ENCODE results near the gene RAB31.
"Not testable (repeated sequence)": the region's sequence is repeated elsewhere in the genome, so short reads cannot be mapped to it uniquely, and the experiment has no call there.

The RAB31 gene

GRCh38 chr18:9839211-9839610 is 131.1 kb downstream of the RAB31 start:
- DNase-seq (ENCODE audit: low read depth): no peak

GRCh38 chr18:9839853-9840252 is 131.8 kb downstream of the RAB31 start:
- no peak for DNase-seq (ENCODE audit: low read depth)

GRCh38 chr18:9841752-9842151 is 133.7 kb downstream of the RAB31 start:
- DNase-seq (ENCODE audit: low read depth): no peak

GRCh38 chr18:9842448-9842847 is 134.3 kb downstream of the RAB31 start:
- no peak for DNase-seq (ENCODE audit: low read depth)

- no peak for DNase-seq (ENCODE audit: low read depth)
Observed at GRCh38 chr18:9845256-9845655, 137.2 kb downstream of the RAB31 start.

GRCh38 chr18:9846162-9846925 is 138.2 kb downstream of the RAB31 start:
- DNase-seq (ENCODE audit: low read depth): no peak

GRCh38 chr18:9848170-9848879 is 140.2 kb downstream of the RAB31 start:
- DNase-seq (ENCODE audit: low read depth): no peak

- no peak for DNase-seq (ENCODE audit: low read depth)
Observed at GRCh38 chr18:9849407-9850283, 141.5 kb downstream of the RAB31 start.

GRCh38 chr18:9850309-9850708 is 142.2 kb downstream of the RAB31 start:
- DNase-seq (ENCODE audit: low read depth): no peak

- no peak for DNase-seq (ENCODE audit: low read depth)
Observed at GRCh38 chr18:9851511-9851910, 143.4 kb downstream of the RAB31 start.

- no peak for DNase-seq (ENCODE audit: low read depth)
Observed at GRCh38 chr18:9852266-9853081, 144.4 kb downstream of the RAB31 start.

- no peak for DNase-seq (ENCODE audit: low read depth)
Observed at GRCh38 chr18:9854801-9855676, 146.9 kb downstream of the RAB31 start.

- no peak for DNase-seq (ENCODE audit: low read depth)
Observed at GRCh38 chr18:9855681-9856080, 147.6 kb downstream of the RAB31 start.

GRCh38 chr18:9856092-9856491 is 148.0 kb downstream of the RAB31 start:
- DNase-seq (ENCODE audit: low read depth): no peak

- not testable (repeated sequence) for DNase-seq (ENCODE audit: low read depth)
Observed at GRCh38 chr18:9857479-9857998, 149.4 kb downstream of the RAB31 start.

GRCh38 chr18:9858642-9859041 is 150.5 kb downstream of the RAB31 start:
- no peak for DNase-seq (ENCODE audit: low read depth)

GRCh38 chr18:9859232-9859631 is 151.1 kb downstream of the RAB31 start:
- no peak for DNase-seq (ENCODE audit: low read depth)

- no peak for DNase-seq (ENCODE audit: low read depth)
Observed at GRCh38 chr18:9860682-9861081, 152.6 kb downstream of the RAB31 start.

GRCh38 chr18:9861157-9861556 is 153.1 kb downstream of the RAB31 start:
- DNase-seq (ENCODE audit: low read depth): no peak

- no peak for DNase-seq (ENCODE audit: low read depth)
Observed at GRCh38 chr18:9861933-9862332, 153.8 kb downstream of the RAB31 start.
